HG03521 (cell line): ENCODE results near the gene RCAN3.
"Not testable (repeated sequence)": the region's sequence is repeated elsewhere in the genome, so short reads cannot be mapped to it uniquely, and the experiment has no call there.

Experiments used
- ATAC-seq: cut with Tn5 transposase; IDR thresholded peaks from one replicate; pipeline ENCODE4 v1.9.1; 2021; ENCODE audit warnings: mild to moderate bottlenecking, moderate library complexity; ENCODE audit not compliant: unreplicated experiment

RCAN3 gene

GRCh38 chr1:24548070-24548469 is 45.4 kb downstream of the RCAN3 start:
- no peak for ATAC-seq

- ATAC-seq: not testable (repeated sequence)
Measured at GRCh38 chr1:24549210-24549609, 46.6 kb downstream of the RCAN3 start.

GRCh38 chr1:24551290-24551959 is 48.8 kb downstream of the RCAN3 start:
- ATAC-seq: no peak

GRCh38 chr1:24551960-24552571 is 49.4 kb downstream of the RCAN3 start:
- no peak for ATAC-seq

GRCh38 chr1:24553931-24554330 is 51.3 kb downstream of the RCAN3 start:
- no peak for ATAC-seq

- ATAC-seq: no peak
Measured at GRCh38 chr1:24554714-24555113, 52.1 kb downstream of the RCAN3 start.

GRCh38 chr1:24555591-24556413 is 53.2 kb downstream of the RCAN3 start, which contains the start of gene NCMAP:
Gene NCMAP (plus strand): TSS chr1:24556087. CDS start chr1:24595431, 39,344 bp downstream.
- no peak for ATAC-seq

GRCh38 chr1:24556414-24556795 is 53.8 kb downstream of the RCAN3 start:
- no peak for ATAC-seq

- no peak for ATAC-seq
Measured at GRCh38 chr1:24557220-24557619, 54.6 kb downstream of the RCAN3 start.

GRCh38 chr1:24557711-24558131 is 55.1 kb downstream of the RCAN3 start:
- ATAC-seq: no peak

GRCh38 chr1:24558455-24558854 is 55.8 kb downstream of the RCAN3 start:
- no peak for ATAC-seq

GRCh38 chr1:24558902-24559791 is 56.5 kb downstream of the RCAN3 start:
- no peak for ATAC-seq

- ATAC-seq: no peak
Measured at GRCh38 chr1:24560361-24560760, 57.7 kb downstream of the RCAN3 start.

GRCh38 chr1:24562625-24563024 is 60.0 kb downstream of the RCAN3 start:
- no peak for ATAC-seq

- no peak for ATAC-seq
Measured at GRCh38 chr1:24564695-24565094, 62.1 kb downstream of the RCAN3 start.

- no peak for ATAC-seq
Measured at GRCh38 chr1:24566236-24566867, 63.7 kb downstream of the RCAN3 start.

- no peak for ATAC-seq
Measured at GRCh38 chr1:24567792-24568388, 65.3 kb downstream of the RCAN3 start.

- ATAC-seq: no peak
Measured at GRCh38 chr1:24568475-24568874, 65.8 kb downstream of the RCAN3 start.

- ATAC-seq: no peak
Measured at GRCh38 chr1:24570265-24571125, 67.9 kb downstream of the RCAN3 start.
